ENCODE data around the gene RAB30.

DNA sequence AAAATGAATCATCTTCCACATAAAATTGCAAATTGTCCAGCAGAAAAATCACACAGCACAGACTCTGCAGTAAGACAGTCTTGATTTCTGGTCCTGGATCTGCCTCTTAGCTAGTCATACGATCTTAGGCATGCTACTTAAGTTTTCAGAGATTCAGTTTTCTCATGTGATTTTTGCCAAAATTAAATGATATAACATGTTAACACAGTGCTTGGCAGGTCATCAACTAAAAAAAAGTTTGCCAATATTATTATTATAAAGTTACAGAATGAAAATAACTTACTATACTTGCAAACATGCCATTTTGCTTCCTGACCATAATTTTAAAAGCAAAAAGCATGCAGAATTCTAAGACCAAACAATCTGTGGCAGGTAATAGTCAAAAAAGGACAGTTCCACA lies 15.1 kb downstream of the RAB30 start:
- TF ChIP-seq CTCF (IDR thresholded peaks at IDR 0.05) = no peak
- TF ChIP-seq POLR2A (IDR thresholded peaks at IDR 0.05) = no peak
